Keratinocyte (primary cell): Measurements from ENCODE around the gene DCAF8L2. TPM values are rescaled to one million over a fixed set of nuclear protein-coding genes. Genes with fewer than 3 reads are reported as not detected.

Experiments used
- DNase-seq: peaks from one replicate; pipeline ENCODE4 v3.0.0-alpha.2; 2011; ENCODE audit warnings: low read depth, missing footprints, low spot score
- FAIRE-seq: peaks from 2 replicates; lab custom pipeline; 2011; peaks lifted over from hg19 to GRCh38; lab: Jason Lieb, UNC
- H2AFZ ChIP-seq: 2 replicates; pipeline ENCODE4 v1.6.0; 2012; ENCODE audit warnings: low read length, control low read depth, inconsistent platforms; ENCODE audit not compliant: control insufficient read depth
- H3K27ac ChIP-seq: 2 replicates; pipeline ENCODE4 v1.5.1; 2011; ENCODE audit warnings: low read length; ENCODE audit not compliant: control insufficient read depth, insufficient read depth
- H3K27me3 ChIP-seq: 3 replicates; pipeline ENCODE4 v1.6.0; 2011; ENCODE audit warnings: low read length; ENCODE audit not compliant: control insufficient read depth, insufficient read depth; ENCODE audit errors: extremely low read depth
- H3K36me3 ChIP-seq, 2 experiments: 2 replicates in 1 of 2; 3 replicates in 1 of 2; pipeline ENCODE4 v1.5.1; 2011; ENCODE audit warnings: low read length in 2 of 2, mild to moderate bottlenecking in 1 of 2; ENCODE audit not compliant: control insufficient read depth in 2 of 2, insufficient read depth in 2 of 2; ENCODE audit errors: extremely low read depth in 1 of 2
- H3K4me1 ChIP-seq: 3 replicates; pipeline ENCODE4 v1.5.1; 2011; ENCODE audit warnings: low read length; ENCODE audit not compliant: control insufficient read depth, insufficient read depth; ENCODE audit errors: extremely low read depth
- H3K4me2 ChIP-seq: 3 replicates; pipeline ENCODE4 v1.6.0; 2011; ENCODE audit warnings: low read depth, low read length; ENCODE audit not compliant: control insufficient read depth, insufficient read depth; ENCODE audit errors: extremely low read depth
- H3K4me3 ChIP-seq, 3 experiments: fragments of 200-600 bp in 1 of 3; sonication (generic) in 1 of 3; 2 replicates in 2 of 3; 3 replicates in 1 of 3; pipeline ENCODE4 v1.5.1; 2011 to 2016; ENCODE audit warnings: low read length in 3 of 3, mild to moderate bottlenecking in 3 of 3, control low read depth in 2 of 3, inconsistent platforms in 1 of 3, low read depth in 1 of 3, mixed read lengths in 1 of 3, mixed run types in 1 of 3, moderate library complexity in 1 of 3; ENCODE audit not compliant: control insufficient read depth in 2 of 3, insufficient read depth in 2 of 3; ENCODE audit errors: extremely low read depth in 1 of 3
- H3K79me2 ChIP-seq: 2 replicates; pipeline ENCODE4 v1.6.0; 2012; ENCODE audit warnings: low read length; ENCODE audit not compliant: control insufficient read depth, insufficient read depth
- H3K9ac ChIP-seq: 3 replicates; pipeline ENCODE4 v1.6.0; 2011; ENCODE audit warnings: low read length; ENCODE audit not compliant: control insufficient read depth, insufficient read depth; ENCODE audit errors: extremely low read depth
- H3K9me1 ChIP-seq: 3 replicates; pipeline ENCODE4 v1.6.0; 2011; ENCODE audit warnings: low read length; ENCODE audit not compliant: control insufficient read depth, insufficient read depth; ENCODE audit errors: extremely low read depth
- H3K9me3 ChIP-seq: 2 replicates; pipeline ENCODE4 v1.5.1; 2012; ENCODE audit warnings: low read depth, low read length; ENCODE audit not compliant: control insufficient read depth
- H4K20me1 ChIP-seq: 3 replicates; pipeline ENCODE4 v1.6.0; 2011; ENCODE audit warnings: low read length; ENCODE audit not compliant: control insufficient read depth, insufficient read depth; ENCODE audit errors: extremely low read depth
- EZH2 ChIP-seq: IDR thresholded peaks from one replicate; pipeline ENCODE4 v1.6.1; 2012; ENCODE audit warnings: inconsistent platforms, mild to moderate bottlenecking, low read length, moderate library complexity
- dilution Hi-C: fragments of 300-500 bp; cut with MboI; formaldehyde crosslinking; loops from one replicate; pipeline ENCODE4 v1.7.0; 2020; ENCODE audit warnings: low sequenced_read_pairs; ENCODE audit not compliant: extremely low pct_ligation_motif_present
- polyA plus RNA-seq, 5 experiments: library from polyadenylated mRNA; depleted of rRNA in 3 of 5; stranded (reverse) in 3 of 5; stranded (forward) in 1 of 5; unstranded in 1 of 5; fragments of >200 nt; gene quantifications; 1 replicate in 1 of 5; 2 replicates in 3 of 5; 3 replicates in 1 of 5; pipeline versions ENCODE4 v1.2.1 to v1.2.3, GENCODE V29; 2011 to 2012; ENCODE audit warnings: missing spikeins in 2 of 5, low read depth in 1 of 5, low replicate concordance in 1 of 5
- TF ChIP-seq, protein P1 (sequence below), 3 experiments: IDR thresholded peaks in 1 of 3; conservative IDR thresholded peaks in 1 of 3; optimal IDR thresholded peaks in 1 of 3; 2 replicates in 2 of 3; 3 replicates in 1 of 3; pipeline versions ENCODE3 to v1.5.1; 2011; ENCODE audit warnings: low read length in 3 of 3, mild to moderate bottlenecking in 3 of 3, moderate library complexity in 2 of 3, control low read depth in 1 of 3, inconsistent platforms in 1 of 3; ENCODE audit not compliant: insufficient read depth in 2 of 3; ENCODE audit errors: extremely low read depth in 1 of 3

Gene DCAF8L2
- polyA plus RNA-seq, 1 donor (not counting 4 experiments of a cell fraction or from before 2014, with no cell fraction given) = not detected

DNA sequence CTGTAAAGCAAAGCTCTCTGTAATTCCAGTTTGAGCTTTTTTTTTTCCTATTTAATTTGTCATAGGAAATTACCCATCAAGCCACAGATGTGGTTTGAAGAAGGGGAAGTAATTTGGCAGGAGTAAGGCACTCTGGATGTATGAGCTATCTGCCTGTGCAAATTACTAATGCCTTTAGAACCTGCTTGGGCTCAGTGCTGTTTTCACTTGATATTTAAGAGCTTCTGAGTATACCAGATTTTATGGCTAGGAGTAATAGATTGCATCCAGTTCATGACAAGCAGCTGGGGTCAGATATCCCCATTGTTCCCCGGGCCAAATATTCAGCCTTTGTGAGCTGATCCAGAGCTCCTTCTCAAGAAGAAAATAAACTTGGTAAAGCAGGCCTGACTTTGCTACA, 89.1 kb downstream of the DCAF8L2 start:
- Histone ChIP-seq H3K9ac (no peak overlapping the region), H3K36me3 (no peaks in the 10 kb centered on the region), H3K4me3 (no peak overlapping the region), H2AFZ (no peak overlapping the region), H4K20me1 (no peaks in the 10 kb centered on the region), H3K4me1 (peaks cover 19% of the 10 kb centered on the region), H3K9me3 (no peaks in the 10 kb centered on the region), H3K27ac (no peak overlapping the region), H3K9me1 (no peaks in the 10 kb centered on the region), H3K4me2 (no peak overlapping the region), H3K27me3 (no peaks in the 10 kb centered on the region), H3K79me2 (no peaks in the 10 kb centered on the region)
- TF ChIP-seq, protein P1, sequence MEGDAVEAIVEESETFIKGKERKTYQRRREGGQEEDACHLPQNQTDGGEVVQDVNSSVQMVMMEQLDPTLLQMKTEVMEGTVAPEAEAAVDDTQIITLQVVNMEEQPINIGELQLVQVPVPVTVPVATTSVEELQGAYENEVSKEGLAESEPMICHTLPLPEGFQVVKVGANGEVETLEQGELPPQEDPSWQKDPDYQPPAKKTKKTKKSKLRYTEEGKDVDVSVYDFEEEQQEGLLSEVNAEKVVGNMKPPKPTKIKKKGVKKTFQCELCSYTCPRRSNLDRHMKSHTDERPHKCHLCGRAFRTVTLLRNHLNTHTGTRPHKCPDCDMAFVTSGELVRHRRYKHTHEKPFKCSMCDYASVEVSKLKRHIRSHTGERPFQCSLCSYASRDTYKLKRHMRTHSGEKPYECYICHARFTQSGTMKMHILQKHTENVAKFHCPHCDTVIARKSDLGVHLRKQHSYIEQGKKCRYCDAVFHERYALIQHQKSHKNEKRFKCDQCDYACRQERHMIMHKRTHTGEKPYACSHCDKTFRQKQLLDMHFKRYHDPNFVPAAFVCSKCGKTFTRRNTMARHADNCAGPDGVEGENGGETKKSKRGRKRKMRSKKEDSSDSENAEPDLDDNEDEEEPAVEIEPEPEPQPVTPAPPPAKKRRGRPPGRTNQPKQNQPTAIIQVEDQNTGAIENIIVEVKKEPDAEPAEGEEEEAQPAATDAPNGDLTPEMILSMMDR (optimal IDR thresholded peaks at IDR 0.05 in 1 of 3, IDR thresholded peaks at IDR 0.05 in 1 of 3, conservative IDR thresholded peaks at IDR 0.05 in 1 of 3; ENCODE audit: extremely low read depth in 1 of 3, insufficient read depth in 2 of 3, low read length in 3 of 3) = no peak
- TF ChIP-seq EZH2 = no peak
- FAIRE-seq = no peak
- dilution Hi-C loops = no loop called here
- no peak for DNase-seq

DNA sequence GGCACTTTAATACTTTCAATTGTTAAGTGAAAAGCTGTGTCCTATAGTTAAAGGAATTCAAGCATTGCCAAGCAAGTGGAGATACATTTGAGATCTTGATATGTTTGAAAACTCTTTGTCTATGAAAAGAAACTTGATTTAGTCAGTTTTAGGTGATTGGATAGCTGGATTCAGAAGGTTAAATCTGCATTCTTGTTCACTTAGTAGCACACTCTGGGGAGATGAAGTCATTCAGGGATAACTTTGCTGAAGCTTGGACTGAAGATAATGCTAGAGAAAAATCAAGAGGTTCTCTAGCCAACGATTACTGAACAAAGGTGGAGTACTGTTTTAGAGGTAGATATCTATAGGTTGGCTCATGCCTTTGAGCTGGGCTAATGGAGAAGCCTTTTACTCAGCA, 90.6 kb downstream of the DCAF8L2 start:
- no peak overlapping the region for H3K27ac ChIP-seq
- H3K4me1 ChIP-seq = peaks cover 6% of the 10 kb centered on the region
- H2AFZ ChIP-seq = no peak overlapping the region
- no peaks in the 10 kb centered on the region for H3K36me3 ChIP-seq
- H3K4me2 ChIP-seq = no peak overlapping the region
- H3K4me3 ChIP-seq = no peak overlapping the region
- H3K9ac ChIP-seq = no peak overlapping the region
- TF ChIP-seq, protein P1 (optimal IDR thresholded peaks at IDR 0.05 in 1 of 3, IDR thresholded peaks at IDR 0.05 in 1 of 3, conservative IDR thresholded peaks at IDR 0.05 in 1 of 3; ENCODE audit: extremely low read depth in 1 of 3, insufficient read depth in 2 of 3, low read length in 3 of 3) = no peak
- FAIRE-seq (no peak), DNase-seq (no peak)
- H3K9me3 ChIP-seq = no peaks in the 10 kb centered on the region
- dilution Hi-C loops = no loop called here
- H3K9me1 ChIP-seq = no peaks in the 10 kb centered on the region
- no peaks in the 10 kb centered on the region for H3K27me3 ChIP-seq
- H4K20me1 ChIP-seq = no peaks in the 10 kb centered on the region
- no peaks in the 10 kb centered on the region for H3K79me2 ChIP-seq
